ENCODE results near the gene TMEM72.

The TMEM72 gene

GRCh38 chr10:44911081-44911540 lies at the start of gene TMEM72:
TSS of gene TMEM72 (plus strand) at chr10:44911337. CDS start at chr10:44911513, 176 bp downstream.
- in situ Hi-C loops (cut with MboI; ENCODE audit: low sequenced_read_pairs) = no loop called here

GRCh38 chr10:44862006-44862751 lies 49.0 kb upstream of the TMEM72 start:
- in situ Hi-C loops (cut with MboI; ENCODE audit: low sequenced_read_pairs) = loop anchor here (25.0 kb wide), 1 partner anchor 1175 kb away; no protein-coding TSS in a partner anchor

GRCh38 chr10:44862924-44863323 lies 48.2 kb upstream of the TMEM72 start:
- in situ Hi-C loops (cut with MboI; ENCODE audit: low sequenced_read_pairs) = loop anchor here (25.0 kb wide), 1 partner anchor 1176 kb away; no protein-coding TSS in a partner anchor

- in situ Hi-C loops (cut with MboI; ENCODE audit: low sequenced_read_pairs) = loop anchor here (25.0 kb wide), 1 partner anchor 1176 kb away; no protein-coding TSS in a partner anchor
Observed at GRCh38 chr10:44863344-44864047, 47.6 kb upstream of the TMEM72 start.

- in situ Hi-C loops (cut with MboI; ENCODE audit: low sequenced_read_pairs) = loop anchor here (25.0 kb wide), 1 partner anchor 1177 kb away; no protein-coding TSS in a partner anchor
Observed at GRCh38 chr10:44864051-44864450, 47.1 kb upstream of the TMEM72 start.

- in situ Hi-C loops (cut with MboI; ENCODE audit: low sequenced_read_pairs) = loop anchor here (25.0 kb wide), 1 partner anchor 1177 kb away; no protein-coding TSS in a partner anchor
Observed at GRCh38 chr10:44864637-44865288, 46.4 kb upstream of the TMEM72 start.

- in situ Hi-C loops (cut with MboI; ENCODE audit: low sequenced_read_pairs) = loop anchor here (25.0 kb wide), 1 partner anchor 1178 kb away; no protein-coding TSS in a partner anchor
Observed at GRCh38 chr10:44865289-44865671, 45.9 kb upstream of the TMEM72 start.

GRCh38 chr10:44866367-44866766 lies 44.8 kb upstream of the TMEM72 start:
- in situ Hi-C loops (cut with MboI; ENCODE audit: low sequenced_read_pairs) = loop anchor here (25.0 kb wide), 1 partner anchor 1179 kb away; no protein-coding TSS in a partner anchor

- in situ Hi-C loops (cut with MboI; ENCODE audit: low sequenced_read_pairs) = loop anchor here (25.0 kb wide), 1 partner anchor 1183 kb away; no protein-coding TSS in a partner anchor
Observed at GRCh38 chr10:44870031-44870430, 41.1 kb upstream of the TMEM72 start.

- in situ Hi-C loops (cut with MboI; ENCODE audit: low sequenced_read_pairs) = loop anchor here (25.0 kb wide), 1 partner anchor 1186 kb away; no protein-coding TSS in a partner anchor
Observed at GRCh38 chr10:44873160-44873559, 38.0 kb upstream of the TMEM72 start.

- in situ Hi-C loops (cut with MboI; ENCODE audit: low sequenced_read_pairs) = loop anchor here (25.0 kb wide), 1 partner anchor 1187 kb away; no protein-coding TSS in a partner anchor
Observed at GRCh38 chr10:44874166-44874565, 37.0 kb upstream of the TMEM72 start.

GRCh38 chr10:44878706-44879530 lies 32.2 kb upstream of the TMEM72 start:
- in situ Hi-C loops (cut with MboI; ENCODE audit: low sequenced_read_pairs) = no loop called here

- in situ Hi-C loops (cut with MboI; ENCODE audit: low sequenced_read_pairs) = no loop called here
Observed at GRCh38 chr10:44879531-44879899, 31.6 kb upstream of the TMEM72 start.

GRCh38 chr10:44880090-44880715 lies 30.9 kb upstream of the TMEM72 start:
- in situ Hi-C loops (cut with MboI; ENCODE audit: low sequenced_read_pairs) = no loop called here

GRCh38 chr10:44881649-44882048 lies 29.5 kb upstream of the TMEM72 start:
- in situ Hi-C loops (cut with MboI; ENCODE audit: low sequenced_read_pairs) = no loop called here

- in situ Hi-C loops (cut with MboI; ENCODE audit: low sequenced_read_pairs) = no loop called here
Observed at GRCh38 chr10:44882166-44882720, 28.9 kb upstream of the TMEM72 start.

- in situ Hi-C loops (cut with MboI; ENCODE audit: low sequenced_read_pairs) = no loop called here
Observed at GRCh38 chr10:44883593-44884331, 27.4 kb upstream of the TMEM72 start.

- in situ Hi-C loops (cut with MboI; ENCODE audit: low sequenced_read_pairs) = no loop called here
Observed at GRCh38 chr10:44885710-44886109, 25.4 kb upstream of the TMEM72 start.

- in situ Hi-C loops (cut with MboI; ENCODE audit: low sequenced_read_pairs) = no loop called here
Observed at GRCh38 chr10:44886966-44887365, 24.2 kb upstream of the TMEM72 start.
